GM13976 (cell line): ENCODE results near the gene HLA-DQA1.
"Not testable (repeated sequence)": the region's sequence is repeated elsewhere in the genome, so short reads cannot be mapped to it uniquely, and the experiment has no call there.

ENCODE experiments used
- DNase-seq: peaks from one replicate; pipeline ENCODE4 v3.0.0; 2012; ENCODE audit warnings: low spot score
- in situ Hi-C: fragments of 300-500 bp; cut with MboI; formaldehyde crosslinking; loops from one replicate; pipeline ENCODE4 v1.12.0; 2022; ENCODE audit warnings: low sequenced_read_pairs, mixed read lengths, inconsistent platforms; ENCODE audit not compliant: unreplicated experiment
- TF ChIP-seq, protein P1 (sequence below): IDR thresholded peaks from 2 replicates; pipeline ENCODE4 v1.5.1; 2012; ENCODE audit warnings: borderline replicate concordance, mild to moderate bottlenecking; ENCODE audit not compliant: insufficient read depth; ENCODE audit errors: extremely low read depth, missing control alignments, control extremely low read depth

HLA-DQA1 gene

DNA sequence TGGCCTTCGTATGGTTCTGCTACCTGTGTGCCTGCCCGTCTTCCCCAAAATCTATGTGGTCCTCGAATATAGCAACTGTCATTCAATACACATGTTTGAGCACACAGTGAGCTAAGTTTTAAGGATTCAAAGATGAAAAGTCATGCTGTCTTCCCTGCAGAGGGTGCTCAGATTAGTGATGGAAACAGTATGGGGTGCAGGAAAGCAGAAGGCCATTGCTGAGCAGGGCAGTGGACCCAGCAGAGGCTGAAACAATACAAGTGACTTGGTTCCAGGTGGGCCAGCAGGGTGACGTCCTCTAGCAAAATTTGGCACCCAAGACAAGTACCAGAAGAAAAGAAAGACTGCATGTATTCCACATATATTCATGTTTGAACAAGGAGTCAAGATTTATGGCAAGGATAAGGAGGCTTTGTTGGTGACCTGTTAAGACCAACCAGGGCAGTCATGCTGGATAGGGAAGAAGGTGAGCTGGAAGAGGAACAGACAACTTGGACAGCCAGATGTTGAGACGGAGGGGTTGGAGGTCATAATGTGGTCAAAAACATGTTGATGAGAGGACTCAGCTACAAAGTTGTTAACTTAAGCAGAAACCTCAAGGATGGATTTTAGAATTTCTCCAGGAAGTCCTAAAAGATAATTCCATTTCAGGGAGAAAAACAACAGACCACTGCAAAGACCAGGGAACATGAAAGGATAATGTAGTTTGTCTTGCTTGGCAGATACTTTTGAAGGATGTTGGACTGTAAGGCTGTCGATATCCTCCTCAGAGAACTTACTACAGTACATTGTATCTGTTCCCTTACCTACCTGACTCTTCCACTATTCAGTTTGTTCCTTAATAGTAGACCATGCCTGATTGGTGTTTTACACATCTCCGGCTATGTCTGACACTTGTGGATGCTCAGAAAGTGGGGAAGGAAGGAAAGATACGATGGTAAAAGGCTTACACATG, 2.5 kb downstream of the HLA-DQA1 start:
- TF ChIP-seq, protein P1, sequence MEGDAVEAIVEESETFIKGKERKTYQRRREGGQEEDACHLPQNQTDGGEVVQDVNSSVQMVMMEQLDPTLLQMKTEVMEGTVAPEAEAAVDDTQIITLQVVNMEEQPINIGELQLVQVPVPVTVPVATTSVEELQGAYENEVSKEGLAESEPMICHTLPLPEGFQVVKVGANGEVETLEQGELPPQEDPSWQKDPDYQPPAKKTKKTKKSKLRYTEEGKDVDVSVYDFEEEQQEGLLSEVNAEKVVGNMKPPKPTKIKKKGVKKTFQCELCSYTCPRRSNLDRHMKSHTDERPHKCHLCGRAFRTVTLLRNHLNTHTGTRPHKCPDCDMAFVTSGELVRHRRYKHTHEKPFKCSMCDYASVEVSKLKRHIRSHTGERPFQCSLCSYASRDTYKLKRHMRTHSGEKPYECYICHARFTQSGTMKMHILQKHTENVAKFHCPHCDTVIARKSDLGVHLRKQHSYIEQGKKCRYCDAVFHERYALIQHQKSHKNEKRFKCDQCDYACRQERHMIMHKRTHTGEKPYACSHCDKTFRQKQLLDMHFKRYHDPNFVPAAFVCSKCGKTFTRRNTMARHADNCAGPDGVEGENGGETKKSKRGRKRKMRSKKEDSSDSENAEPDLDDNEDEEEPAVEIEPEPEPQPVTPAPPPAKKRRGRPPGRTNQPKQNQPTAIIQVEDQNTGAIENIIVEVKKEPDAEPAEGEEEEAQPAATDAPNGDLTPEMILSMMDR: no peak
- in situ Hi-C loops: no loop called here
- DNase-seq: no peak

DNA sequence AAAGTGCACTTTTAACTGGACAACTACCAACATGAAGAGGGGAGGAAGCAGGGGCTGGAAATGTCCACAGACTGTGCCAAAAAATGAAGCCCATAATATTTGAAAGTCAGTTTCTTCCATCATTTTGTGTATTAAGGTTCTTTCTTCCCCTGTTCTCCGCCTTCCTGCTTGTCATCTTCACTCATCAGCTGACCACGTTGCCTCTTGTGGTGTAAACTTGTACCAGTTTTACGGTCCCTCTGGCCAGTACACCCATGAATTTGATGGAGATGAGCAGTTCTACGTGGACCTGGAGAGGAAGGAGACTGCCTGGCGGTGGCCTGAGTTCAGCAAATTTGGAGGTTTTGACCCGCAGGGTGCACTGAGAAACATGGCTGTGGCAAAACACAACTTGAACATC, 3.9 kb downstream of the HLA-DQA1 start:
- TF ChIP-seq, protein P1: no peak
- DNase-seq: no peak
- in situ Hi-C loops: no loop called here

DNA sequence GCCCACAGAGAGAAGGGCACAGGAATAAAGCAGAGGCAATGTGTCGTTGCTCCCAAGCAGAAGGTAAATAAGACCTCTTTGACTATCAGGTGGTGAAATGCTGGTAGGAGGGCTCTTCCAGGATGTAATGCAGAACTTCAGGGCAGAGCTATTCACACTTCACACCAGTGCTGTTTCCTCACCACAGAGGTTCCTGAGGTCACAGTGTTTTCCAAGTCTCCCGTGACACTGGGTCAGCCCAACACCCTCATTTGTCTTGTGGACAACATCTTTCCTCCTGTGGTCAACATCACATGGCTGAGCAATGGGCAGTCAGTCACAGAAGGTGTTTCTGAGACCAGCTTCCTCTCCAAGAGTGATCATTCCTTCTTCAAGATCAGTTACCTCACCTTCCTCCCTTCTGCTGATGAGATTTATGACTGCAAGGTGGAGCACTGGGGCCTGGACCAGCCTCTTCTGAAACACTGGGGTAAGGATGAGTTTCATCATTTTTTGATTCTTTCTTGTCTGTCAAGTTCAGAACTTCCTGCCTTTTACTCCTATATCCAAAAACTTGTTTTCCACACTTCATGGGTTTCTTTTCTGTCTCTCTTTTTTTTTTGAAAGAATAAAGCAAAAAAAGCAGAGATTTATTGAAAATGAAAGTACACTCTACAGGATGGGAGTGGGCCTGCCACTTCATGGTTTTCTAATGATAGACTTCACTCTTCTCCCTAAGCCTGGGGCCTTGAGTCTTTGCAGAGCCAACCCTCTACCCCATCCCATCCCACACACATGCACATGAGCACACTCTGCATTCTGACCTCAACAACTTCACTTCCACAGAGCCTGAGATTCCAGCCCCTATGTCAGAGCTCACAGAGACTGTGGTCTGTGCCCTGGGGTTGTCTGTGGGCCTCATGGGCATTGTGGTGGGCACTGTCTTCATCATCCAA, 4.8 kb downstream of the HLA-DQA1 start:
- in situ Hi-C loops: not testable (repeated sequence)

DNA sequence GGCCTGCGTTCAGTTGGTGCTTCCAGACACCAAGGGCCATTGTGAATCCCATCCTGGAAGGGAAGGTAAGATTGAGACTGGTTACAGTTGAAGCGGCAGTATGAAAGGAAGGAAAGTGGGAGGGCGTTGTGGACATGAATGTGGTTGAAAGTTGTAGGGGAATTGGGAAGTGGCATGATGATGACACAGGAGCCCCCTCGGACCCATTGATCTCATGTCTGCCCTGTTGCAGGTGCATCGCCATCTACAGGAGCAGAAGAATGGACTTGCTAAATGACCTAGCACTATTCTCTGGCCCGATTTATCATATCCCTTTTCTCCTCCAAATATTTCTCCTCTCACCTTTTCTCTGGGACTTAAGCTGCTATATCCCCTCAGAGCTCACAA, 5.5 kb downstream of the HLA-DQA1 start:
- in situ Hi-C loops: no loop called here
- TF ChIP-seq, protein P1: no peak
- no peak for DNase-seq

More for the DNA sequence above, 4.8 kb downstream of the HLA-DQA1 start:
- not testable (repeated sequence) for DNase-seq

- no peak for DNase-seq
- TF ChIP-seq, protein P1: no peak
- in situ Hi-C loops: no loop called here
Measured at GRCh38 chr6:32643904-32644303, 6.7 kb downstream of the HLA-DQA1 start.

- TF ChIP-seq, protein P1: no peak
- in situ Hi-C loops: no loop called here
- no peak for DNase-seq
Measured at GRCh38 chr6:32645047-32645703, 8.0 kb downstream of the HLA-DQA1 start.
